AML-193 (cell line): ENCODE data around the gene NR1I3.
"Not testable (repeated sequence)": the region's sequence is repeated elsewhere in the genome, so short reads cannot be mapped to it uniquely, and the experiment has no call there.

Experiments
- DNase-seq, 2 experiments: peaks; one replicate each; lab custom pipeline; 2025; lab: John Stamatoyannopoulos, UW

NR1I3 gene

GRCh38 chr1:161238039-161238473 lies at the start of gene NR1I3:
NR1I3 (minus strand) TSS chr1:161238203; CDS start chr1:161236565, 1,638 bp downstream.
- no peak for DNase-seq

GRCh38 chr1:161287482-161288054 lies 49.6 kb upstream of the NR1I3 start:
- no peak for DNase-seq

- no peak for DNase-seq
Measured at GRCh38 chr1:161285521-161285920, 47.5 kb upstream of the NR1I3 start.

- DNase-seq, result no peak
Measured at GRCh38 chr1:161285113-161285512, 47.1 kb upstream of the NR1I3 start.

GRCh38 chr1:161282991-161283390 lies 45.0 kb upstream of the NR1I3 start:
- no peak for DNase-seq

GRCh38 chr1:161274874-161275273 lies 36.9 kb upstream of the NR1I3 start:
- DNase-seq, result no peak

- DNase-seq, result no peak
Measured at GRCh38 chr1:161273402-161273801, 35.4 kb upstream of the NR1I3 start.

- DNase-seq, result peak; percentile 48 to 49
Measured at GRCh38 chr1:161267321-161267720, 29.3 kb upstream of the NR1I3 start.

GRCh38 chr1:161266836-161267235 lies 28.8 kb upstream of the NR1I3 start:
- DNase-seq, result no peak

GRCh38 chr1:161266202-161266601 lies 28.2 kb upstream of the NR1I3 start:
- DNase-seq, result no peak

- DNase-seq, result no peak
Measured at GRCh38 chr1:161265305-161265704, 27.3 kb upstream of the NR1I3 start.

- no peak for DNase-seq
Measured at GRCh38 chr1:161261261-161262235, 23.5 kb upstream of the NR1I3 start.

- no peak for DNase-seq
Measured at GRCh38 chr1:161260376-161261260, 22.6 kb upstream of the NR1I3 start.

- DNase-seq, result no peak
Measured at GRCh38 chr1:161259765-161260164, 21.8 kb upstream of the NR1I3 start.

- no peak for DNase-seq
Measured at GRCh38 chr1:161259345-161259702, 21.3 kb upstream of the NR1I3 start.

- no peak for DNase-seq
Measured at GRCh38 chr1:161258439-161259344, 20.7 kb upstream of the NR1I3 start, which contains the start of gene PCP4L1. PCP4L1 (plus strand) TSS chr1:161258745; CDS start chr1:161258975, 230 bp downstream.

- DNase-seq, result not testable (repeated sequence)
Measured at GRCh38 chr1:161257109-161257508, 19.1 kb upstream of the NR1I3 start.

- DNase-seq, result not testable (repeated sequence)
Measured at GRCh38 chr1:161255955-161256520, 18.0 kb upstream of the NR1I3 start.

- not testable (repeated sequence) for DNase-seq
Measured at GRCh38 chr1:161255302-161255701, 17.3 kb upstream of the NR1I3 start.

- DNase-seq, result no peak
Measured at GRCh38 chr1:161251579-161251978, 13.6 kb upstream of the NR1I3 start.

GRCh38 chr1:161250829-161251228 lies 12.8 kb upstream of the NR1I3 start:
- no peak for DNase-seq
